Measurements from ENCODE around the gene DNMT3L. TPM values are rescaled to one million over a fixed set of nuclear protein-coding genes. Genes with fewer than 3 reads are reported as not detected.

Gene DNMT3L
- total and polyA plus RNA-seq, 10 donors = not detected

DNA sequence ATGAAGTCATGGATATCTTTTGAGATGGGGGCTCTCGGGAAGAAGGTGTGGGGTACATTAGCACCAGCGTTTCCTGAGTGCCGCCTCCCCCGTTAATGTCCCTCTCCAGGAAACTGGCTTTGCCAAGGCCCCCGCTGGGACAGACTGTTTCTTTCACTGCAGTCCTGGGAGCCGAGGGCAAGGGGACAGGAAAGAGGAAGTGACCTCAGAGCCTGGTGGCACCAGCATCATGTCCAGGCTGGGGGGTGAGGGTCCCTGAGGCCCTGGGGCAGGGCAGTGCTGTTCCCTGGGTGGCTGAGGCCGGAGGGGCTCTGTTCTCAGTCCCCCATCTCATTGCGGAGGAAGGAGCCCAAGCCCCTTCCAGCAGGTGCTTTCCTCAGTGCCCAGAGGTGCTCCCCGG lies 44.0 kb upstream of the DNMT3L start:
- DNase-seq = no peak
- H3K4me1 ChIP-seq = peaks cover 23 to 68% (median 56%) of the 10 kb centered on the region in 6 donors
- intact Hi-C loops (cut with DNase I; ENCODE audit: low total_unique reads) = no loop called here
- 47 to 82% (median 62%) methylated on average over 7 to 9 of the region's 9 CpGs for WGBS, 5 donors
- TF ChIP-seq POLR2AphosphoS5 (IDR thresholded peaks at IDR 0.05) (peak; percentile 49 to 65 (median 58)), CTCF (IDR thresholded peaks at IDR 0.05 in 8 of 11, conservative IDR thresholded peaks at IDR 0.05 in 3 of 11) (no peak)
- peaks cover 0 to 50% (median 23%) of the 10 kb centered on the region in 6 donors for H3K36me3 ChIP-seq
- H3K27ac ChIP-seq = peak overlapping the region in 6 of 8 donors; percentile 13 to 93 (median 60)
- H3K4me3 ChIP-seq = no peak overlapping the region
- H3K27me3 ChIP-seq (replicated peaks in 1 of 7) = no peaks in the 10 kb centered on the region
- H3K9me3 ChIP-seq = no peaks in the 10 kb centered on the region

GRCh38 chr21:44304877-44305293 lies 43.2 kb upstream of the DNMT3L start:
- peaks cover 23 to 71% (median 59%) of the 10 kb centered on the region in 6 donors for H3K4me1 ChIP-seq
- intact Hi-C loops (cut with DNase I; ENCODE audit: low total_unique reads) = no loop called here
- no peaks in the 10 kb centered on the region for H3K27me3 ChIP-seq (replicated peaks in 1 of 7)
- H3K4me3 ChIP-seq = no peak overlapping the region
- TF ChIP-seq POLR2A (IDR thresholded peaks at IDR 0.05) (no peak), CTCF (IDR thresholded peaks at IDR 0.05 in 8 of 11, conservative IDR thresholded peaks at IDR 0.05 in 3 of 11) (peak; percentile 52 to 80 (median 60))
- no peak for DNase-seq
- H3K9me3 ChIP-seq = no peaks in the 10 kb centered on the region
- WGBS, 5 donors = 59 to 69% (median 69%) methylated on average over 6 to 8 of the region's 8 CpGs
- peaks cover 0 to 42% (median 17%) of the 10 kb centered on the region in 6 donors for H3K36me3 ChIP-seq
- peak overlapping the region in 4 of 8 donors; percentile 41 to 93 (median 60) for H3K27ac ChIP-seq

GRCh38 chr21:44304011-44304616 lies 42.4 kb upstream of the DNMT3L start:
- no peak overlapping the region for H3K4me3 ChIP-seq
- DNase-seq = no peak
- no peaks in the 10 kb centered on the region for H3K9me3 ChIP-seq
- H3K4me1 ChIP-seq = peaks cover 23 to 76% (median 64%) of the 10 kb centered on the region in 6 donors
- intact Hi-C loops (cut with DNase I; ENCODE audit: low total_unique reads) = no loop called here
- WGBS, 5 donors = 81 to 88% (median 87%) methylated on average over 8 to 16 of the region's 16 CpGs
- H3K36me3 ChIP-seq = peaks cover 0 to 35% (median 14%) of the 10 kb centered on the region in 6 donors
- H3K27ac ChIP-seq = peak overlapping the region in 3 of 8 donors; percentile 93 to 94 (median 93)
- H3K27me3 ChIP-seq (replicated peaks in 1 of 7) = no peaks in the 10 kb centered on the region
- TF ChIP-seq POLR2AphosphoS5 (IDR thresholded peaks at IDR 0.05) (peak in 2 of 3 donors; percentile 10 to 32), POLR2A (IDR thresholded peaks at IDR 0.05) (no peak), CTCF (IDR thresholded peaks at IDR 0.05 in 8 of 11, conservative IDR thresholded peaks at IDR 0.05 in 3 of 11) (no peak)

DNA sequence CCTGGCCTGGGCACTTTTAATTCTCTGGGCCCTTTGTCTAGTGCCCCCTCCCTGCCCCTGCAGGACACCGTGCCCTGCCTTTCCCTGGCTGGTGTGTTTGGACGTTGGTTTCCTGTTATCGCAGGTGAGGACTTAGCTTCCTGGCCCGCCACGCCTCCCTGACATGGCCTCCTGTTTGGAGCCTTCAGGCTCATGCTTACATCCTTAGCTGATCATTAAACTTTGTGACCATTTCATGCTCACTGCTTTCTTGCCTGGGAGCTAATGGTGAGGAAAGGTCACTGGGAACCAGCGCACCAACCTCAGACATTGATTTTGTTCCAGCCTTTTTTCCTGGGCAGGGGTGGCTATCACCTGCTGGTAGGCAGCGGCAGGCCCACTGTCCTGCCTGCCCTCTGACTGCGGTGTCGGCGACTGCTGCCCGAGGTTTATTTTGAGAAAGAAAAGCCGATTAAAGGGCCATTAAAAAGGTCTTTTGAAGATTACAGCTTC lies 41.8 kb upstream of the DNMT3L start:
- TF ChIP-seq POLR2A (IDR thresholded peaks at IDR 0.05) (no peak), CTCF (IDR thresholded peaks at IDR 0.05 in 8 of 11, conservative IDR thresholded peaks at IDR 0.05 in 3 of 11) (no peak), POLR2AphosphoS5 (IDR thresholded peaks at IDR 0.05) (no peak)
- WGBS, 5 donors = 73 to 79% (median 76%) methylated on average over 12 of the region's 12 CpGs
- no peak for DNase-seq
- Histone ChIP-seq H3K4me1 (peaks cover 23 to 79% (median 68%) of the 10 kb centered on the region in 6 donors), H3K4me3 (no peak overlapping the region), H3K27me3 (replicated peaks in 1 of 7) (no peaks in the 10 kb centered on the region), H3K27ac (peak overlapping the region in 4 of 8 donors; percentile 9 to 94 (median 93)), H3K9me3 (no peaks in the 10 kb centered on the region), H3K36me3 (peaks cover 0 to 29% (median 14%) of the 10 kb centered on the region in 6 donors)
- intact Hi-C loops (cut with DNase I; ENCODE audit: low total_unique reads) = no loop called here

Data from spleen (tissue), 11 donors.